ENCODE measurements around the gene MGAT4C.
"Not testable (repeated sequence)": the region's sequence is repeated elsewhere in the genome, so short reads cannot be mapped to it uniquely, and the experiment has no call there.

The MGAT4C gene

GRCh38 chr12:86256163-86256562 lies at the start of gene MGAT4C:
TSS of gene MGAT4C (minus strand) at chr12:86256391.
- DNase-seq, result no peak

DNA sequence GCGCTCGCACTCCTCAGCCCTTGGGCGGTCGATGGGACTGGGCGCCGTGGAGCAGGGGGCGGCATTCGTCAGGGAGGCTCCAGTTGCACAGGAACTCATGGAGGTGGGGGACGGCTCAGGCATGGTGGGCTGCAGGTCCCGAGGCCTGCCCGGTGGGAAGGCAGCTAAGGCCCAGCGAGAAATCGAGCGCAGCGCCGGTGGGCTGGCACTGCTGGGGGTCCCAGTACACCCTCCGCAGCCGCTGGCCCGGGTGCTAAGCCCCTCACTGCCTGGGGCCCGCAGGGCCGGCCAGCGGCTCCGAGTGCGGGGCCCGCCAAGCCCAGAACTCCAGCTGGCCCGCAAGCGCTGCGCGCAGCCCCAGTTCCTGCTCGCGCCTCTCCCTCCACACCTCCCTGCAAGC lies 40.2 kb upstream of the MGAT4C start:
- not testable (repeated sequence) for DNase-seq

GRCh38 chr12:86293682-86294240 lies 37.6 kb upstream of the MGAT4C start:
- no peak for DNase-seq

GRCh38 chr12:86292480-86292879 lies 36.3 kb upstream of the MGAT4C start:
- no peak for DNase-seq

DNA sequence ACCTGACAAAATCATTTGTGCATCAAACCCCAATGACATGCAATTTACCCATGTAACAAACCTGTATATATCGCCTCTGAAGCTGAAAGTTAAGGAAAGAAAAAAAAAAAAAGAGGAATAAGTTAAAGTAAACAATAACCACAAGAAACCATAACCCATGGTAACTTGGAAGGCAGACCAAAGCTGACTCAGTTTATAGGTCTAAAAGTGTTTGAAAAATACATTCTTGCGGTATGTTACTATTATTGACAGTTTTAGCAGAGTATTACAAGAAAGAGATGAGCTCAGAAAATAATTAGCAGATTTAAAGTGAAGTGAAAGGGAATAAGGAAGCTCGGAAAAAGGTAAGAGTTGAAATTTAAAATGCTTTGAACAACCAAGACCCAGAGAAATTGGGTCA lies 34.4 kb upstream of the MGAT4C start:
- no peak for DNase-seq

DNA sequence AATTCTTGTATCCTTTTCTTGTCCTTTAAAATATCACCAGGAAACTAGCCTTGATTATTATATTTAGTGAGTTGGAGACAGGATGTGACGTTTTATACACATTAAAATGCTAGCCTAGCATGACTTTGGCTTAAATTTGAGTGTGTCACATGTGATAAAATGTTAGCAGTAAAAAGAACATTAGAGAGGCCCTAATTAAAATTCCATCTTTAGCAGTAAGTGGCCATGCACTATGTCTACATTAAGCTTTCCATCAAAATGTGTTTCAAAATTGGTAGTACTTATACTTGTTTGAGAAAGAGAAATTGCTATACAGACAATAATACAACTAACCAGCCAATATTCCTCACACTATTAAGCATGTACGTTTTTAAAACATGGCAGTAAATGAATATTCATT lies 29.9 kb upstream of the MGAT4C start:
- DNase-seq, result no peak

DNA sequence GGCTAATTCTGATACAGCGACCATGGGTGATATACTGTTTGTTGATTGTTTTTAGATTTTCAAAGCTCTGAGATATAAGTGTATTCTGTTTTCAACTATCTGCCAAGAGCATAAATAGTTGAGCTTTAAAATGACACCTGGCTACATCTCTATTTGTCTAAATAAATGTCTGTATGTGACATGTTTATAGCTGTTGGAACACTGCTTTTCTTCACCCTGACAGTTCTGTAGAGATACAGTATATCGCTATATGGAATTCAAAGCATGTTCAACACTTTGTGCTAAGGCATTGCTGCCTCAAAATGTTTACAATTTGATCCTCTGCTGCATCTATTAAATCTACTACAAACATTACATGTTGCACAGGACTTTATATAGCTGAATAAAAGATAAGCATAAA lies 27.4 kb upstream of the MGAT4C start:
- DNase-seq, result no peak

GRCh38 chr12:86275356-86275755 lies 19.2 kb upstream of the MGAT4C start:
- no peak for DNase-seq

GRCh38 chr12:86265329-86265695 lies 9.1 kb upstream of the MGAT4C start:
- no peak for DNase-seq

DNA sequence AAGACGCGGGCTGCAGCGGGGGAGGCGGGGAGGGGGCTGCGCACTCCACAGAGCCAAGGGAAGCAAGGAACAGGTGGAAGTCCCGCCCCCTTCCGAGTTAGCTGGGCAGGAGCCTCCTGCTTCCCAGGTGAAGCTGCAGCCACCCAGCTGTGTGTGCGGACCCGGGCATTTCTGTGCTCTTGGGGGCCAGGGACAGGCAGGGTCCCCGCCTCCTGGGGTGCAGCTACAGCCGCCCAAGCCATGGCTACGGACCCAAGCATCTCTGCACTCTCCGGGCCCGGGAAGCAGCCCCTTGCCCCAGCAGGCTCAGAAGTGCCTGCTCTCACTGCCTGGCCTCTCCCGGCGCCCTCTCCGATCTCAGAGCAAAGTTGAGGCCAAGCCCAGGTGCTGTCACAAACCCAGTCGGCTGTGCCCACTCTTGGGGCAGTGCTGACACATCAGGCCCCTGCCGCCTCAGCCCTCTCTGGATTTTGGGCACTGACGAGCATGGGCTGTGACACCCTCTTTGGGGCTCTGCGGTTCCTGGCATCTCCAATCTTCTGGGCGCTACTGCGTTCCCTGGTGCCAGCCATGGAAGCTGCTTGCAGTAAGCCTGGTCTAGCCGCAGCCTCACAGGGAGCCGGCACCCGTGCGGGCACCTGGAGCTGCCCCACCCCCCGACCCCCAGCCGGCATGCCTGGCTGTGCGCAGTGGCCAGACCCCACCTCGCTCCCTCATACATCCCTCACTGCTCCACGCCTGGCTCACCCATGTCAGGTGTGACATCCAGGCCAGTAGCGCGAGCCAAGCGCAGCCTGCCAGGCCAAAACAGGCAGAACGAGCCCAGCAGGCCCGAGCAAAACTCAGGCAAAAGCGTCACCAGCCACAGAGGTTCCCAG lies 8.5 kb upstream of the MGAT4C start:
- DNase-seq, result no peak

- no peak for DNase-seq
Measured at GRCh38 chr12:86261578-86261977, 5.4 kb upstream of the MGAT4C start.

- DNase-seq, result no peak
Measured at GRCh38 chr12:86261142-86261541, 5.0 kb upstream of the MGAT4C start.

DNA sequence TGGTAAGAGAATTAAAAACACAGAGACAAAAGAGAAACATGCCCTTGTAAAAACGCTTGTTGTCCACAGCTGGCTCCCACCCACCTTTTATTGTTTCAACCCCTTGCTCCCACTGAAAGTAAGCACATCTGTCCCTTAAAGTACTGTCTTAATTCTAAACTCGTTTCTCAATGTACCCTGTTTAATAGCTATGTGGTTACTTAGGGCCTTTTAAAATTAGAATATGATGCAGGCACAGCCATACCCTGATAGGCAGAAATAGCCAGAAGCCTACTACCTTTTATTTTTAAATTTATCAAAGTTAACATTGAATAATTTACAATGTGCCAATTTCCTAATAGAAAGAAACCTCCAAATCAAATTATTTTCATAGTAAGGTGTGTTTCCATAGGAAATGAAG lies 4.0 kb upstream of the MGAT4C start:
- DNase-seq, result no peak

GRCh38 chr12:86257134-86257533 lies 943 bp upstream of the MGAT4C start:
- no peak for DNase-seq

DNA sequence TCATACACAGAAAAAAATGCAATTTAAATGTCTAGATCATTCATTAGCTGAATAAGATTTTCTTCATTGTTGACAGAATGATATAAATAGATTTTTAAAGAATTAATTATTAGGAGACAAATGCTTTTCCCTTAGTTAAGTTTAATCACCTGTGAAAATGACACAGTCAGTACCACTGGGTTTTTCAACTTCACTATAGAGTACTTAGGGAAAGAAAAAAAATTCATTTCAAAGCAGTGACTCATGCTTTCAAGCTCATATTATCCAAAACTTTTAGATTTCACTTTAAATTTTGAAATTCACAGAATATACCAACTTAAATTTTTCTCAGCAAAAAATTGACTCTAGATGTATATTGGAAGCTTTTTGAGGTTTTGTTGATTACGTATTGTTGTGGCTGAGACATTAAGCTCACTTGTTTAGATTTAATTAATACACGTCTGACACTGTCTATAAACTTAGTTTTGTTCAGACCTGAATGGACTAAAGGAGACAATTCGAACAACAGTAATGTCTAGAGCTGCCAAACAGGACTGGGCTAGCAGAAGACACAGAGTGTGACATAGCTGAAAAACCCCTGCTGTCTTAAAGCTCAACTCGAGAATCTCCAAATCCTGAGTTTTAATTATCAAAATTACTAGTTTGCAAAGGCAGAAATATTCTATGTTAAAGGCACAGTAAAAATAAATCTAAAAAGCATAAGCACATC lies 1.6 kb downstream of the MGAT4C start:
- no peak for DNase-seq

- DNase-seq, result no peak
Measured at GRCh38 chr12:86249851-86250250, 6.3 kb downstream of the MGAT4C start.

DNA sequence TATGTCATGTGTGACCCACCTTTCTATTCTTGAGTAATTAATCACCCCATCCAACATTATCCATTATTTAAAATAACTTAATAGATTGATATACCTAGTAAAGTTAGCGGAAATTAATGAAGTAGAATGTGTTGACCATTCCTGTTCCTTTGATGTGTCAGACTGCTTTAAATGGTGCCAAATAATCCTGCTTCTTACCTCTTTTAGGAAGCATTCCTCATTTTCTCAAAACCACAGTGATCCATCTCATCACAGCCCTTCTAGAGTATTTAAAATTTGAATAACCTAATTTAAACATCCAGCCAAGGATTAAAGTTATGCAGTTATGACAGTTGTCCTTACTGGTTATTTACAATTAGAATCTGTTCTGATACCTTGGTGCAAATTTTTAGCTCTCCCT lies 6.9 kb downstream of the MGAT4C start:
- no peak for DNase-seq

GRCh38 chr12:86247871-86248270 lies 8.3 kb downstream of the MGAT4C start:
- no peak for DNase-seq

- no peak for DNase-seq
Measured at GRCh38 chr12:86241600-86241999, 14.6 kb downstream of the MGAT4C start.

GRCh38 chr12:86234316-86234855 lies 21.8 kb downstream of the MGAT4C start:
- DNase-seq, result no peak

DNA sequence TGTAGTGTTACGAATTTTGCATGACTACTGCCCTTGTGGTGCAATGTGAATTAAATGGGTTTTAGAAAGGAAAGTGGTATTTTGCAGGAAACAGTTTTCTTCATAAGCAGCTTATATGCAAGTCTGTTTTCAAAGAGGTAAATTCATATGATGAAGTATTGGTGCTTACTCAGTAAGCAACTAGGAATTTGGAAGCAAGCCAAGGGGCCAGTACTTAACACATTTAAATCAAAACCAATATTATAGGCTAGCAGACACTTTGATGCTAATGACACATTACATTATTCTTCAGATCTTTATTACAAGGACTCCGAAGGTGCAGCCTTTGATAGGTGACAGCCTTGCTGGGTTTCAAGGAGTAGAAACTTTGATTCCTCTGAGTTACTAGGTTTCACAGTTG lies 23.1 kb downstream of the MGAT4C start:
- DNase-seq, result no peak

GRCh38 chr12:86230516-86231146 lies 25.6 kb downstream of the MGAT4C start:
- no peak for DNase-seq

DNA sequence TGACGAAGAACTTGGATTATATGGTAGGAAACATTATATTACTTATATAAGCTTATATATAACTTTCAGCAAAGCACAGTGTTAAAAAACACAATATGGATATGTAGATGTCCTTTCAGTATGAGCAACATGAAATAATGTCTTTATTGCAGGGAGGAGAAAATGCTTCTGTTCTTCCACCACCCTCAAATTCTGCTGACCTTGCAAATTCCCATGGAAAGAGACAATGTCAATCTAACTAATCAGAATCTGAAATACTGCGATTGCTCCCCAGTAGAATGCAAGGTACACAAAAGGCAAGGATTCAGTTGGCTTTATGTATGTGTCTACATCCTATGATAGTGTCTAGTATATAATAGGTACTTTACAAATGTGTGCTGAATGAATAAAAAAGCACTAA lies 26.4 kb downstream of the MGAT4C start:
- no peak for DNase-seq

Data from stimulated activated naive CD4-positive, alpha-beta T cell treated with Interleukin-2 at 50 U/mL for 16 hours (primary cell).